Measurements from ENCODE around the gene LGALS13. TPM values are rescaled to one million over a fixed set of nuclear protein-coding genes. Genes with fewer than 3 reads are reported as not detected.

LGALS13 gene
- total and polyA plus RNA-seq, 7 experiments from 2014 or later: not detected

GRCh38 chr19:39655613-39656012, 53.3 kb downstream of the LGALS13 start, which contains the start of gene LGALS16:
Gene LGALS16, plus strand, starts transcription at chr19:39655913. Its CDS starts 49 bp downstream, at chr19:39655962.
- Histone ChIP-seq H3K4me1 (ENCODE audit: control insufficient read depth in 2 of 2, insufficient read depth in 2 of 2, low read length in 2 of 2) (no peaks in the 10 kb centered on the region), H3K4me3 (ENCODE audit: low read length) (no peak within 1 kb of the TSS), H3K9me3 (ENCODE audit: control insufficient read depth in 2 of 3, low read length in 3 of 3) (no peaks in the 10 kb centered on the region), H3K36me3 (ENCODE audit: control insufficient read depth in 2 of 3, insufficient read depth in 3 of 3, low read length in 3 of 3) (no peaks in the 10 kb centered on the region), H3K27me3 (ENCODE audit: control insufficient read depth in 2 of 2, insufficient read depth in 2 of 2, low read length in 2 of 2) (no peaks in the 10 kb centered on the region), H3K27ac (ENCODE audit: low read depth, low read length) (no peak within 1 kb of the TSS)
- Mint-ChIP-seq H3K27ac (no peak within 1 kb of the TSS), H3K9me3 (no peaks in the 10 kb centered on the region), H3K4me1 (no peaks in the 10 kb centered on the region), H3K4me3 (no peak within 1 kb of the TSS), H3K27me3 (peaks cover 14 to 37% (median 30%) of the 10 kb centered on the region in 5 donors), H3K36me3 (no peaks in the 10 kb centered on the region)
- ChIA-PET POLR2A (no interaction called here), CTCF (interaction anchor here (0.6 kb wide), 1 partner anchor 102 kb away, joined by 4 read pairs; no protein-coding TSS in a partner anchor)
- intact Hi-C loops (cut with micrococcal nuclease): no loop called here
- no peak for DNase-seq
- no peak for ATAC-seq

Other genes starting within 250 kb of the LGALS13 start
- 100 to 1,000 TPM in 1 of 5 experiments, 10 to 100 TPM in 4; 42.8 to 104 (median 55.5) TPM for gene PAF1, start 211.4 kb upstream of the LGALS13 start, total RNA-seq
- 10 to 100 TPM; 35.8 to 59.7 TPM for gene PAF1, start 211.4 kb upstream of the LGALS13 start, polyA plus RNA-seq
- gene MED29, start 211.1 kb upstream of the LGALS13 start, total RNA-seq: 10 to 100 TPM; 44.2 to 57.2 (median 49.4) TPM
- 10 to 100 TPM; 57.4 to 61.0 TPM for gene MED29, start 211.1 kb upstream of the LGALS13 start, polyA plus RNA-seq
- gene ZFP36, start 195.7 kb upstream of the LGALS13 start, total RNA-seq: 1,000 to 10,000 TPM in 1 of 5 experiments, 100 to 1,000 TPM in 3, 10 to 100 TPM in 1; 72.1 to 1,250 (median 187) TPM
- gene ZFP36, start 195.7 kb upstream of the LGALS13 start, polyA plus RNA-seq: 10 to 100 TPM; 75.5 to 97.1 TPM
- 100 to 1,000 TPM in 1 of 5 experiments, 10 to 100 TPM in 4; 16.4 to 205 (median 58.2) TPM for gene PLEKHG2, start 189.9 kb upstream of the LGALS13 start, total RNA-seq
- 10 to 100 TPM in 1 of 2 donors, 1 to 10 TPM in 1; 2.6 to 18.5 TPM for gene PLEKHG2, start 189.9 kb upstream of the LGALS13 start, polyA plus RNA-seq
- 1,000 to 10,000 TPM; 2,281 to 4,335 (median 4,063) TPM for gene RPS16, start 166.6 kb upstream of the LGALS13 start, total RNA-seq
- gene RPS16, start 166.6 kb upstream of the LGALS13 start, polyA plus RNA-seq: 1,000 to 10,000 TPM; 2,448 to 2,618 TPM
- gene SUPT5H, start 156.9 kb upstream of the LGALS13 start, total RNA-seq: 100 to 1,000 TPM; 180 to 247 (median 203) TPM
- gene SUPT5H, start 156.9 kb upstream of the LGALS13 start, polyA plus RNA-seq: 100 to 1,000 TPM in 1 of 2 donors, 10 to 100 TPM in 1; 78.7 to 127 TPM
- 10 to 100 TPM; 43.5 to 70.0 (median 50.0) TPM for gene TIMM50, start 121.7 kb upstream of the LGALS13 start, total RNA-seq
- 10 to 100 TPM; 43.8 to 50.8 TPM for gene TIMM50, start 121.7 kb upstream of the LGALS13 start, polyA plus RNA-seq
- gene DLL3, start 103.6 kb upstream of the LGALS13 start, total RNA-seq: under 1 TPM in 2 of 5 experiments, not detected in 3; 0.15 to 0.22 TPM
- under 1 TPM; 0.08 to 0.12 TPM for gene DLL3, start 103.6 kb upstream of the LGALS13 start, polyA plus RNA-seq
- not detected for gene SELENOV, start 87.4 kb upstream of the LGALS13 start, total RNA-seq
- not detected for gene SELENOV, start 87.4 kb upstream of the LGALS13 start, polyA plus RNA-seq
- 1 to 10 TPM; 4.4 to 8.5 (median 6.2) TPM for gene EID2B, start 69.7 kb upstream of the LGALS13 start, total RNA-seq
- 1 to 10 TPM; 6.3 to 6.4 TPM for gene EID2B, start 69.7 kb upstream of the LGALS13 start, polyA plus RNA-seq
- 10 to 100 TPM; 12.2 to 29.1 (median 16.1) TPM for gene EID2, start 62.4 kb upstream of the LGALS13 start, total RNA-seq
- 10 to 100 TPM; 19.7 to 43.0 TPM for gene EID2, start 62.4 kb upstream of the LGALS13 start, polyA plus RNA-seq
- not detected for gene LGALS16, start 53.4 kb downstream of the LGALS13 start, total RNA-seq
- gene LGALS16, start 53.4 kb downstream of the LGALS13 start, polyA plus RNA-seq: not detected
- under 1 TPM in 1 of 5 experiments, not detected in 4; 0.41 TPM for gene LGALS14, start 102.0 kb downstream of the LGALS13 start, total RNA-seq
- gene LGALS14, start 102.0 kb downstream of the LGALS13 start, polyA plus RNA-seq: 1 to 10 TPM in 1 of 2 donors, under 1 TPM in 1; 0.72 to 1.1 TPM
- 10 to 100 TPM in 2 of 5 experiments, 1 to 10 TPM in 2, under 1 TPM in 1; 0.81 to 50.4 (median 2.0) TPM for gene CLC, start 135.5 kb downstream of the LGALS13 start, total RNA-seq
- gene CLC, start 135.5 kb downstream of the LGALS13 start, polyA plus RNA-seq: not detected
- gene LEUTX, start 176.3 kb downstream of the LGALS13 start, total RNA-seq: not detected
- not detected for gene LEUTX, start 176.3 kb downstream of the LGALS13 start, polyA plus RNA-seq
- gene DYRK1B, start 231.6 kb downstream of the LGALS13 start, total RNA-seq: 10 to 100 TPM; 12.3 to 38.9 (median 23.5) TPM
- gene DYRK1B, start 231.6 kb downstream of the LGALS13 start, polyA plus RNA-seq: 1 to 10 TPM; 3.0 to 8.4 TPM
- gene FBL, start 243.9 kb downstream of the LGALS13 start, total RNA-seq: 100 to 1,000 TPM; 237 to 387 (median 369) TPM
- 100 to 1,000 TPM; 222 to 241 TPM for gene FBL, start 243.9 kb downstream of the LGALS13 start, polyA plus RNA-seq

Measured in naive thymus-derived CD4-positive, alpha-beta T cell (primary cell).